Astrocyte (in vitro differentiated cells and primary cell): ENCODE results near the gene CCDC179.

Experiments
- EZH2 ChIP-seq: IDR thresholded peaks from 2 replicates; pipeline ENCODE4 v1.6.1; 2012; ENCODE audit warnings: mild to moderate bottlenecking, low read length, inconsistent platforms; ENCODE audit not compliant: insufficient read depth
- TF ChIP-seq, protein P1 (sequence below): IDR thresholded peaks from 2 replicates; pipeline ENCODE4 v1.5.1; 2011; ENCODE audit warnings: low read depth, mild to moderate bottlenecking, inconsistent platforms, low read length, moderate library complexity; ENCODE audit not compliant: insufficient read depth

DNA sequence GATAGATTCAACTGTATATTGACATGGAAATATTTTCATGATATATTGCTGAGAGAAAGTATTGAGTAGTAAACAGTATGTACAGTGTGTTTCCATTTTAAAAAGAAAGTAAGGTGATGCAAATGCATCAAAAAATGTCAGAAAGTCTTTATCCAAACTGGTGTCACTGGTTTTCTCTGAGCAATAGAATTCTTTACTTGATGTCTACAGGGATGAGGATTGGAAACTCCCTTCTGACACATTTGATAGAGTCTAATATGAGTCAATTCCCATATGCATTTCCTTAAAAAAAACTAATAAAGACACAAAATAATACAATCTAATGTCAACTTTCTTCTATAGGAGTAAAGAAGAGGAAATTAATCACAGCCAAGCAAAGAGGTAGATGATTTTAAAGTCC lies 18.3 kb upstream of the CCDC179 start:
- TF ChIP-seq, protein P1, sequence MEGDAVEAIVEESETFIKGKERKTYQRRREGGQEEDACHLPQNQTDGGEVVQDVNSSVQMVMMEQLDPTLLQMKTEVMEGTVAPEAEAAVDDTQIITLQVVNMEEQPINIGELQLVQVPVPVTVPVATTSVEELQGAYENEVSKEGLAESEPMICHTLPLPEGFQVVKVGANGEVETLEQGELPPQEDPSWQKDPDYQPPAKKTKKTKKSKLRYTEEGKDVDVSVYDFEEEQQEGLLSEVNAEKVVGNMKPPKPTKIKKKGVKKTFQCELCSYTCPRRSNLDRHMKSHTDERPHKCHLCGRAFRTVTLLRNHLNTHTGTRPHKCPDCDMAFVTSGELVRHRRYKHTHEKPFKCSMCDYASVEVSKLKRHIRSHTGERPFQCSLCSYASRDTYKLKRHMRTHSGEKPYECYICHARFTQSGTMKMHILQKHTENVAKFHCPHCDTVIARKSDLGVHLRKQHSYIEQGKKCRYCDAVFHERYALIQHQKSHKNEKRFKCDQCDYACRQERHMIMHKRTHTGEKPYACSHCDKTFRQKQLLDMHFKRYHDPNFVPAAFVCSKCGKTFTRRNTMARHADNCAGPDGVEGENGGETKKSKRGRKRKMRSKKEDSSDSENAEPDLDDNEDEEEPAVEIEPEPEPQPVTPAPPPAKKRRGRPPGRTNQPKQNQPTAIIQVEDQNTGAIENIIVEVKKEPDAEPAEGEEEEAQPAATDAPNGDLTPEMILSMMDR: no peak
- no peak for TF ChIP-seq EZH2
